Liver (tissue), 9 donors: Measurements from ENCODE around the gene PIGR. TPM values are rescaled to one million over a fixed set of nuclear protein-coding genes. Genes with fewer than 3 reads are reported as not detected.

ENCODE experiments used
- DNase-seq: peaks from one replicate; pipeline ENCODE4 v3.0.0-alpha.2; 2017; ENCODE audit warnings: low spot score
- H3K27ac ChIP-seq, 2 donors: one replicate each; pipeline ENCODE4 v1.7.0; 2013; ENCODE audit warnings: inconsistent platforms in 2 of 2, low read length in 2 of 2, control low read depth in 1 of 2, low read depth in 1 of 2, mild to moderate bottlenecking in 1 of 2
- H3K27me3 ChIP-seq, 4 donors: one replicate each; pipeline versions ENCODE4 v1.6.1 to v1.7.0; 2013; ENCODE audit warnings: low read length in 3 of 4, inconsistent platforms in 1 of 4, mild to moderate bottlenecking in 1 of 4, moderate library complexity in 1 of 4; ENCODE audit not compliant: control insufficient read depth in 4 of 4, insufficient read depth in 4 of 4
- H3K36me3 ChIP-seq, 4 donors: one replicate each; pipeline versions ENCODE4 v1.6.1 to v1.7.0; 2013; ENCODE audit warnings: low read length in 3 of 4, mild to moderate bottlenecking in 3 of 4, low read depth in 1 of 4, moderate library complexity in 1 of 4; ENCODE audit not compliant: control insufficient read depth in 4 of 4, insufficient read depth in 3 of 4
- H3K4me1 ChIP-seq, 4 donors: one replicate each; pipeline versions ENCODE4 v1.6.1 to v1.7.0; 2013; ENCODE audit warnings: low read length in 3 of 4, mild to moderate bottlenecking in 3 of 4, moderate library complexity in 1 of 4; ENCODE audit not compliant: control insufficient read depth in 4 of 4, insufficient read depth in 4 of 4
- H3K4me3 ChIP-seq, 3 donors: one replicate each; pipeline versions ENCODE4 v1.6.1 to v1.7.0; 2013; ENCODE audit warnings: low read length in 3 of 3, control low read depth in 1 of 3, low read depth in 1 of 3, mild to moderate bottlenecking in 1 of 3
- H3K9ac ChIP-seq, 2 donors: one replicate each; pipeline ENCODE4 v1.7.0; 2013; ENCODE audit warnings: low read length in 2 of 2, mild to moderate bottlenecking in 2 of 2, moderate library complexity in 2 of 2, control low read depth in 1 of 2, low read depth in 1 of 2
- H3K9me3 ChIP-seq, 4 donors: one replicate each; pipeline versions ENCODE4 v1.6.1 to v1.7.0; 2013; ENCODE audit warnings: low read length in 3 of 4; ENCODE audit not compliant: control insufficient read depth in 4 of 4
- EGR1 ChIP-seq, 2 donors: IDR thresholded peaks; 2 replicates each; pipeline ENCODE4 v1.6.1; 2016 to 2018; ENCODE audit warnings: antibody characterized with exemption in 2 of 2, low read depth in 2 of 2
- FOXA2 ChIP-seq: IDR thresholded peaks from 2 replicates; pipeline ENCODE4 v1.6.1; 2016; ENCODE audit warnings: antibody characterized with exemption
- GABPA ChIP-seq, 2 donors: IDR thresholded peaks in 1 of 2; conservative IDR thresholded peaks in 1 of 2; 2 replicates each; pipeline ENCODE4 v1.6.1; 2016; ENCODE audit warnings: antibody characterized with exemption in 2 of 2, mild to moderate bottlenecking in 1 of 2, moderate library complexity in 1 of 2
- HNF4A ChIP-seq, 2 donors: conservative IDR thresholded peaks; 2 replicates each; pipeline ENCODE4 v1.6.1; 2016; ENCODE audit warnings: antibody characterized with exemption in 2 of 2, mild to moderate bottlenecking in 2 of 2
- HNF4G ChIP-seq: IDR thresholded peaks from 2 replicates; pipeline ENCODE4 v1.6.1; 2016; ENCODE audit warnings: antibody characterized with exemption
- JUND ChIP-seq, 2 donors: IDR thresholded peaks; 2 replicates each; pipeline ENCODE4 v1.6.1; 2016; ENCODE audit warnings: antibody characterized with exemption in 2 of 2
- NR2F2 ChIP-seq: IDR thresholded peaks from 2 replicates; pipeline ENCODE4 v1.6.1; 2016; ENCODE audit warnings: antibody characterized with exemption
- RXRA ChIP-seq, 2 donors: IDR thresholded peaks; 2 replicates each; pipeline ENCODE4 v1.6.1; 2017 to 2018; ENCODE audit warnings: antibody characterized with exemption in 2 of 2, mild to moderate bottlenecking in 1 of 2
- SP1 ChIP-seq: IDR thresholded peaks from 2 replicates; pipeline ENCODE4 v1.6.1; 2018; ENCODE audit warnings: antibody characterized with exemption, mild to moderate bottlenecking
- TAF1 ChIP-seq: conservative IDR thresholded peaks from 2 replicates; pipeline ENCODE4 v1.6.1; 2016; ENCODE audit warnings: antibody characterized with exemption, mild to moderate bottlenecking
- YY1 ChIP-seq: IDR thresholded peaks from 2 replicates; pipeline ENCODE4 v1.6.1; 2016; ENCODE audit warnings: antibody characterized with exemption, mild to moderate bottlenecking
- WGBS: extraction: QIAGEN DNeasy Blood & Tissue Kit; methylation state at CpG from one replicate; pipeline ENCODE4 v1.1.7; 2013; 5-methylcytosine and 5-hydroxymethylcytosine counted together
- polyA plus RNA-seq, 2 donors: library from polyadenylated mRNA; stranded (reverse) in 1 of 2; unstranded in 1 of 2; fragments of 200-250 nt in 1 of 2; fragments of >200 nt in 1 of 2; fragmentation: Nextera tagmentation in 1 of 2; extraction: Ambion mirVana in 1 of 2; gene quantifications; one replicate each; pipeline versions ENCODE4 v1.2.1 to v1.2.3, GENCODE V29; 2013 to 2015
- total RNA-seq, 2 donors: library from RNA; depleted of rRNA; stranded (reverse); fragments of >200 nt; gene quantifications; one replicate each; pipeline ENCODE4 v1.2.3, GENCODE V29; 2014
- TF ChIP-seq, protein P1 (sequence below): fragments of 150-350 bp; IDR thresholded peaks from 2 replicates; pipeline ENCODE4 v1.5.1; 2017; ENCODE audit warnings: improper control_type of control experiment, low read depth, low read length; ENCODE audit not compliant: missing input control
- TF ChIP-seq, protein P2 (sequence below): IDR thresholded peaks from 2 replicates; pipeline ENCODE4 v1.6.1; 2016; ENCODE audit warnings: antibody characterized with exemption
- TF ChIP-seq, protein P3 (sequence below): IDR thresholded peaks from 2 replicates; pipeline ENCODE4 v1.6.1; 2016; ENCODE audit warnings: antibody characterized with exemption
- TF ChIP-seq, protein P4 (sequence below): IDR thresholded peaks from 2 replicates; pipeline ENCODE4 v1.6.1; 2016; ENCODE audit warnings: antibody characterized with exemption, mild to moderate bottlenecking
- donor health status: healthy.
- donor health status: healthy.
- donor health status: healthy.
- donor health status: healthy.
- donor health status: healthy.

The PIGR gene
- total and polyA plus RNA-seq, 4 donors: 0.09 to 43.3 (median 14.1) TPM

DNA sequence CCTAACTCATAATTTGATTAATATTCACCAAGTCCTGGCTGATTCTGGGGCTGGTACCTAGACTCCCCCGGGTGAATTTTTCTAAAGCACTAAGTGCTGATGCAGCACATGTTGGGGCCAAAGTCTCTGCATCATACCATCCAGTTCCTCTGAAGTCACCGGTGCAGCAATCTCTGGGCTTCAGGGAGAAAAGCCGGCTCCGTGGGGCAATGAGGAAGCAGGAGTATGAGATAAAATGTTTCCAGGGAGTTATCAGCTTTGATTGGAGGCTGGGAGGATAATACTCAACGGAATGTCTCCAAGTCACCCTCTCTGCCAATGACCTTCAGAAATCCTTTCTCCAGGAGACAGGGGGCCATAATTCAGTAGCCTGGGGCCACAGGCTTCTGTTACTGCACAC, 22.8 kb upstream of the PIGR start:
- H3K9ac ChIP-seq: no peak overlapping the region

DNA sequence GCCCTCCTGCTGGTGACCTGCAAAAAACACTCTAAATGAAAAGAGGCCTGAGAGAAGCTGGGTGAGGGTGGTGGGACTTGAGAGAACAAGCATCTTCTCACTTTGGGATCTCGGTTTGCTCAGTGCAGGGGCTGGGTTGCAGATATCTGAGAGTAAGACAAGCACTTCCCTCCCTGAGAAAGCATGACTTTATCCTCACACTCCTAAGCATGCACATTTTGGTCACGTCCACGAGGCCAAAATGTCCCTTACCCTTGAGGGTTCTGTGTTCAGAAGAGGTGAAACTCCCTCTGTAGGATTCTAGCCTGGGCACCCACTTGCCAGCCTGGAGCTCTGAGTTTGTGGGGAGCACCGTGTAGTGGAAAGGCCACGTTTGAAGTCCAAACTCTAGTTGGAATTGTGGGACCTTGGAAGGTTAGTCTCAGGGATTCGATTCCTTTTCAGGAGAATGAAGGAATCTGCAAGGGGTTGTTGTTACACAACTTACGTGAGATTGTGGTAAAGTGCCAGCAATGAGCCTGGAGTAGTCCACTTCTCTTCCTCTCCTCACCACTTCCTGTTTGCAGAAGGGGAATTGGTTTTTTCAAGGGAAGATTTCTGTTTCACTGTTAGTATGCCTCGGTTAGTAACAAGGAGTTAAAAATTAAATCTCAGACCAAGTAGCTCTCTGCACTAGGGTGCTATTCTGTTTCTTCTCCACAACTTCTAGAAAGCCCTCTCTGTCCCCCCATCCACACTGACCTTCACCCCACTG, 21.0 kb upstream of the PIGR start:
- H3K4me3 ChIP-seq: no peak overlapping the region
- H3K36me3 ChIP-seq: peaks cover 0 to 5% (median 0%) of the 10 kb centered on the region in 4 donors
- DNase-seq: no peak
- H3K4me1 ChIP-seq: peaks cover 6 to 45% (median 39%) of the 10 kb centered on the region in 4 donors
- H3K9me3 ChIP-seq: no peaks in the 10 kb centered on the region
- no peaks in the 10 kb centered on the region for H3K27me3 ChIP-seq
- 66% methylated on average over 8 of the region's 8 CpGs for WGBS
- H3K27ac ChIP-seq: no peak overlapping the region
- H3K9ac ChIP-seq: no peak overlapping the region
- TF ChIP-seq, protein P1, sequence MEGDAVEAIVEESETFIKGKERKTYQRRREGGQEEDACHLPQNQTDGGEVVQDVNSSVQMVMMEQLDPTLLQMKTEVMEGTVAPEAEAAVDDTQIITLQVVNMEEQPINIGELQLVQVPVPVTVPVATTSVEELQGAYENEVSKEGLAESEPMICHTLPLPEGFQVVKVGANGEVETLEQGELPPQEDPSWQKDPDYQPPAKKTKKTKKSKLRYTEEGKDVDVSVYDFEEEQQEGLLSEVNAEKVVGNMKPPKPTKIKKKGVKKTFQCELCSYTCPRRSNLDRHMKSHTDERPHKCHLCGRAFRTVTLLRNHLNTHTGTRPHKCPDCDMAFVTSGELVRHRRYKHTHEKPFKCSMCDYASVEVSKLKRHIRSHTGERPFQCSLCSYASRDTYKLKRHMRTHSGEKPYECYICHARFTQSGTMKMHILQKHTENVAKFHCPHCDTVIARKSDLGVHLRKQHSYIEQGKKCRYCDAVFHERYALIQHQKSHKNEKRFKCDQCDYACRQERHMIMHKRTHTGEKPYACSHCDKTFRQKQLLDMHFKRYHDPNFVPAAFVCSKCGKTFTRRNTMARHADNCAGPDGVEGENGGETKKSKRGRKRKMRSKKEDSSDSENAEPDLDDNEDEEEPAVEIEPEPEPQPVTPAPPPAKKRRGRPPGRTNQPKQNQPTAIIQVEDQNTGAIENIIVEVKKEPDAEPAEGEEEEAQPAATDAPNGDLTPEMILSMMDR: no peak
- TF ChIP-seq JUND (IDR thresholded peaks at IDR 0.05) (no peak), FOXA2 (no peak)
- TF ChIP-seq, protein P2, sequence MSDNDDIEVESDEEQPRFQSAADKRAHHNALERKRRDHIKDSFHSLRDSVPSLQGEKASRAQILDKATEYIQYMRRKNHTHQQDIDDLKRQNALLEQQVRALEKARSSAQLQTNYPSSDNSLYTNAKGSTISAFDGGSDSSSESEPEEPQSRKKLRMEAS: peak; percentile 22

More for the DNA sequence above, 22.8 kb upstream of the PIGR start:
- no peaks in the 10 kb centered on the region for H3K27me3 ChIP-seq
- 10% methylated on average over 5 of the region's 5 CpGs for WGBS
- no peaks in the 10 kb centered on the region for H3K9me3 ChIP-seq
- no peak overlapping the region for H3K4me3 ChIP-seq
- no peak for DNase-seq
- peak overlapping the region; percentile 65 to 78 for H3K27ac ChIP-seq
- H3K36me3 ChIP-seq: peaks cover 0 to 3% (median 0%) of the 10 kb centered on the region in 4 donors
- peak in 1 of 2 donors; percentile 37 for TF ChIP-seq RXRA (IDR thresholded peaks at IDR 0.05)
- TF ChIP-seq, protein P3, sequence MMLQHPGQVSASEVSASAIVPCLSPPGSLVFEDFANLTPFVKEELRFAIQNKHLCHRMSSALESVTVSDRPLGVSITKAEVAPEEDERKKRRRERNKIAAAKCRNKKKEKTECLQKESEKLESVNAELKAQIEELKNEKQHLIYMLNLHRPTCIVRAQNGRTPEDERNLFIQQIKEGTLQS: no peak
- TF ChIP-seq HNF4A (conservative IDR thresholded peaks at IDR 0.05): peak; percentile 49 to 84
- peak; percentile 35 for TF ChIP-seq SP1
- no peak for TF ChIP-seq NR2F2
- TF ChIP-seq HNF4G: peak; percentile 59
- TF ChIP-seq YY1: no peak
- peaks cover 6 to 56% (median 47%) of the 10 kb centered on the region in 4 donors for H3K4me1 ChIP-seq

DNA sequence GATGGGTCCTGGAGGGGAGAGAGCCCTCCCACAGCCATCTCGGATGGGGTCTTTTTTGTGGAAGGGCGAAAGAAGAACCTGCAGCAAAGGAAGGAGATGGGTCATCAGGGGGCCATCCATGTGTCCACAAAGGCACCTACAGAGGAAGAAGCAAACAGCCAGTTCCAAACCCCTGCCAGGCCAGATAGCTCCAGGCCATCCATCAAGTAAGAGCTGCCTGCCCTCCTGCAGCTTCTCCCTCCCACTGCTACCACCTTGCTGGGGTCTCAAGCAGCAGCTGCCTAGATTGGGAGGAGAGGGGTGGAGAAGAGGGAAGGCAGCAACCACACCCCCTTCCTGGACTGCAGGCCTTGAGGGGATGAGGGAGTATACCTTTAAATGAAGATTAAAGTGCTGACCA, 19.5 kb upstream of the PIGR start:
- WGBS: 96% methylated on average over 2 of the region's 2 CpGs
- Histone ChIP-seq H3K9me3 (no peaks in the 10 kb centered on the region), H3K36me3 (peaks cover 0 to 10% (median 0%) of the 10 kb centered on the region in 4 donors), H3K27me3 (no peaks in the 10 kb centered on the region), H3K9ac (no peak overlapping the region), H3K4me1 (peaks cover 6 to 33% (median 29%) of the 10 kb centered on the region in 4 donors), H3K4me3 (no peak overlapping the region), H3K27ac (no peak overlapping the region)
- DNase-seq: no peak
- TF ChIP-seq TAF1: no peak
- TF ChIP-seq, protein P3: no peak
- TF ChIP-seq FOXA2: no peak
- no peak for TF ChIP-seq EGR1 (IDR thresholded peaks at IDR 0.05; ENCODE audit: low read depth in 2 of 2)
- TF ChIP-seq GABPA (IDR thresholded peaks at IDR 0.05 in 1 of 2, conservative IDR thresholded peaks at IDR 0.05 in 1 of 2): no peak
- TF ChIP-seq, protein P4, sequence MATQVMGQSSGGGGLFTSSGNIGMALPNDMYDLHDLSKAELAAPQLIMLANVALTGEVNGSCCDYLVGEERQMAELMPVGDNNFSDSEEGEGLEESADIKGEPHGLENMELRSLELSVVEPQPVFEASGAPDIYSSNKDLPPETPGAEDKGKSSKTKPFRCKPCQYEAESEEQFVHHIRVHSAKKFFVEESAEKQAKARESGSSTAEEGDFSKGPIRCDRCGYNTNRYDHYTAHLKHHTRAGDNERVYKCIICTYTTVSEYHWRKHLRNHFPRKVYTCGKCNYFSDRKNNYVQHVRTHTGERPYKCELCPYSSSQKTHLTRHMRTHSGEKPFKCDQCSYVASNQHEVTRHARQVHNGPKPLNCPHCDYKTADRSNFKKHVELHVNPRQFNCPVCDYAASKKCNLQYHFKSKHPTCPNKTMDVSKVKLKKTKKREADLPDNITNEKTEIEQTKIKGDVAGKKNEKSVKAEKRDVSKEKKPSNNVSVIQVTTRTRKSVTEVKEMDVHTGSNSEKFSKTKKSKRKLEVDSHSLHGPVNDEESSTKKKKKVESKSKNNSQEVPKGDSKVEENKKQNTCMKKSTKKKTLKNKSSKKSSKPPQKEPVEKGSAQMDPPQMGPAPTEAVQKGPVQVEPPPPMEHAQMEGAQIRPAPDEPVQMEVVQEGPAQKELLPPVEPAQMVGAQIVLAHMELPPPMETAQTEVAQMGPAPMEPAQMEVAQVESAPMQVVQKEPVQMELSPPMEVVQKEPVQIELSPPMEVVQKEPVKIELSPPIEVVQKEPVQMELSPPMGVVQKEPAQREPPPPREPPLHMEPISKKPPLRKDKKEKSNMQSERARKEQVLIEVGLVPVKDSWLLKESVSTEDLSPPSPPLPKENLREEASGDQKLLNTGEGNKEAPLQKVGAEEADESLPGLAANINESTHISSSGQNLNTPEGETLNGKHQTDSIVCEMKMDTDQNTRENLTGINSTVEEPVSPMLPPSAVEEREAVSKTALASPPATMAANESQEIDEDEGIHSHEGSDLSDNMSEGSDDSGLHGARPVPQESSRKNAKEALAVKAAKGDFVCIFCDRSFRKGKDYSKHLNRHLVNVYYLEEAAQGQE: no peak
- TF ChIP-seq NR2F2: no peak
- TF ChIP-seq, protein P1: no peak
- TF ChIP-seq, protein P2: no peak
- TF ChIP-seq SP1: no peak
- TF ChIP-seq YY1: no peak
